ENCODE data around the gene PAK5.

DNA sequence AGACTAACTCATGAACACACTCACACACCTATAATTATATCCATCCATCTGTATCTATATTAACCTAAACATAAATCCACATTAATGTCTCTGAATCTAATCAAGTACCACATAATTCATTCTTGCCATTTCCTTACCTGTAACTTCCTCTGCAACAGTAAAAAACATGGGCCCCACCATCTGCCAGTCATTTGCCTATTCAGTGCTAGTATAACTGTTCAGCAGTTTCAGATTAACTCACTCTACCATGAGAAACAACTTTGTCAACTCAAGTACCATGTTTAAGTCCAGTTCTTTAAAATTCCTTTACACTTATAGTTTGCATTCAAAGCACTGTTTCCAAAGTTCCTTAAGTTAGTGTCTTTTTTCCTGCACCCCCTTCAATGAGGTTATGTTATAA lies 255.7 kb downstream of the PAK5 start:
- TF ChIP-seq REST (IDR thresholded peaks at IDR 0.05) (no peak), FOXA1 (IDR thresholded peaks at IDR 0.05) (no peak), RXRA (IDR thresholded peaks at IDR 0.05) (no peak)
- TF ChIP-seq, protein P1, sequence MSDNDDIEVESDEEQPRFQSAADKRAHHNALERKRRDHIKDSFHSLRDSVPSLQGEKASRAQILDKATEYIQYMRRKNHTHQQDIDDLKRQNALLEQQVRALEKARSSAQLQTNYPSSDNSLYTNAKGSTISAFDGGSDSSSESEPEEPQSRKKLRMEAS (IDR thresholded peaks at IDR 0.05): no peak
- TF ChIP-seq, protein P2, sequence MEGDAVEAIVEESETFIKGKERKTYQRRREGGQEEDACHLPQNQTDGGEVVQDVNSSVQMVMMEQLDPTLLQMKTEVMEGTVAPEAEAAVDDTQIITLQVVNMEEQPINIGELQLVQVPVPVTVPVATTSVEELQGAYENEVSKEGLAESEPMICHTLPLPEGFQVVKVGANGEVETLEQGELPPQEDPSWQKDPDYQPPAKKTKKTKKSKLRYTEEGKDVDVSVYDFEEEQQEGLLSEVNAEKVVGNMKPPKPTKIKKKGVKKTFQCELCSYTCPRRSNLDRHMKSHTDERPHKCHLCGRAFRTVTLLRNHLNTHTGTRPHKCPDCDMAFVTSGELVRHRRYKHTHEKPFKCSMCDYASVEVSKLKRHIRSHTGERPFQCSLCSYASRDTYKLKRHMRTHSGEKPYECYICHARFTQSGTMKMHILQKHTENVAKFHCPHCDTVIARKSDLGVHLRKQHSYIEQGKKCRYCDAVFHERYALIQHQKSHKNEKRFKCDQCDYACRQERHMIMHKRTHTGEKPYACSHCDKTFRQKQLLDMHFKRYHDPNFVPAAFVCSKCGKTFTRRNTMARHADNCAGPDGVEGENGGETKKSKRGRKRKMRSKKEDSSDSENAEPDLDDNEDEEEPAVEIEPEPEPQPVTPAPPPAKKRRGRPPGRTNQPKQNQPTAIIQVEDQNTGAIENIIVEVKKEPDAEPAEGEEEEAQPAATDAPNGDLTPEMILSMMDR (IDR thresholded peaks at IDR 0.05; ENCODE audit: low read depth, low read length, missing input control): no peak
